Retinal pigment epithelial cell (primary cell): Measurements from ENCODE around the gene MROH7.

Experiments used
- DNase-seq: peaks from one replicate; pipeline ENCODE4 v3.0.0-alpha.2; 2010; ENCODE audit warnings: low read depth
- H3K4me3 ChIP-seq: 2 replicates; pipeline ENCODE4 v1.5.1; 2011; ENCODE audit warnings: mild to moderate bottlenecking, low read length, control low read depth, moderate library complexity
- TF ChIP-seq, protein P1 (sequence below): conservative IDR thresholded peaks from 2 replicates; pipeline ENCODE4 v1.5.1; 2011; ENCODE audit warnings: low read depth, low read length, control low read depth, inconsistent platforms

Gene MROH7

DNA sequence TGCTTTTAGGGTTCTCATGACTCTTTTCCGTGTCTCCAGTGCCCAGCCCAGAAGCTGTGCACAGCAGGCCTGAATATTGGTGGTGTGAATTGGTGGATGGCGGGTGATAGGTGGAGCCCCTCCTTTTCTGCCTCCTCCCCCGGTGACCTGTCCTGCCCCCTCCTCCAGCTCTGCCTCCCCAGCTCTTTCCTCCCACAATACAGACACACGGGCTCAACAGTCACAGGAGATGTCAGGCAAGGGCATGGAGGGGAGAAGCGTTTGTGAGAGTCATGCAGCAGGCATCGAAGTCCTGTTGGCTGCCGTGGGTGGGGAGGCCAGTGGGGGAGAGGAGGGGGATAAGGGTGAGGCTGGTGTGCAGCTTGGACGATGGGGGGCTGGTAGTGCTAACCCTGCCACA lies 56.8 kb downstream of the MROH7 start:
- H3K4me3 ChIP-seq: no peak overlapping the region
- TF ChIP-seq, protein P1, sequence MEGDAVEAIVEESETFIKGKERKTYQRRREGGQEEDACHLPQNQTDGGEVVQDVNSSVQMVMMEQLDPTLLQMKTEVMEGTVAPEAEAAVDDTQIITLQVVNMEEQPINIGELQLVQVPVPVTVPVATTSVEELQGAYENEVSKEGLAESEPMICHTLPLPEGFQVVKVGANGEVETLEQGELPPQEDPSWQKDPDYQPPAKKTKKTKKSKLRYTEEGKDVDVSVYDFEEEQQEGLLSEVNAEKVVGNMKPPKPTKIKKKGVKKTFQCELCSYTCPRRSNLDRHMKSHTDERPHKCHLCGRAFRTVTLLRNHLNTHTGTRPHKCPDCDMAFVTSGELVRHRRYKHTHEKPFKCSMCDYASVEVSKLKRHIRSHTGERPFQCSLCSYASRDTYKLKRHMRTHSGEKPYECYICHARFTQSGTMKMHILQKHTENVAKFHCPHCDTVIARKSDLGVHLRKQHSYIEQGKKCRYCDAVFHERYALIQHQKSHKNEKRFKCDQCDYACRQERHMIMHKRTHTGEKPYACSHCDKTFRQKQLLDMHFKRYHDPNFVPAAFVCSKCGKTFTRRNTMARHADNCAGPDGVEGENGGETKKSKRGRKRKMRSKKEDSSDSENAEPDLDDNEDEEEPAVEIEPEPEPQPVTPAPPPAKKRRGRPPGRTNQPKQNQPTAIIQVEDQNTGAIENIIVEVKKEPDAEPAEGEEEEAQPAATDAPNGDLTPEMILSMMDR: no peak

DNA sequence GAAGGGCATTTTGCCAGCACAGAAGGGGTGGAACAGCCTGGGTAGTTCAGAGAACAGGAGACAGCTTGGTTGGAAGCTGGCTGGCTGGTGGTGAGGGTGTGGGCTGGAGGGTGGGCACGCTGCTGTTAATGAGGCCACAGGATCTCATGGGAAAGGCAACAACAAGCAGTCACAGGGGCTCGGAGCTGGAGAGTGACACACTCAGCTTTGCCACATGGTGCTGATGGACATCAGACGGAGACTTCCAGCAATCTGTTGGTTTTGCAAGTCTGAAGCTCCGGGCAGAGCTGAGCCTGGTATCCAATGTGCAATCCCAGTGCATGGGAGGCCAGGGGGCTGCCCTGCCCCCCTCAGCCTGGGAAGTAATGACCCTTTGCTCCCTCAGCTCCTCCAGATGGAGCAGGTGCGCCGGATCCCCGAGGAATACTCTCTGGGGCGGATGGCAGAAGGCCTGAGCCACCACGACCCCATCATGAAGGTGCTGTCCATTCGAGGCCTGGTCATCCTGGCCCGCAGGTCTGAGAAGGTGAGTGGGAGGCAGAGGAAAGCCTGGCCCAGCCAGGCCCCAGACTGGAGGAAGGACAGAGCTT lies 58.4 kb downstream of the MROH7 start:
- DNase-seq: no peak
- H3K4me3 ChIP-seq: no peak overlapping the region
- TF ChIP-seq, protein P1: no peak

More for the DNA sequence above, 56.8 kb downstream of the MROH7 start:
- DNase-seq: no peak

DNA sequence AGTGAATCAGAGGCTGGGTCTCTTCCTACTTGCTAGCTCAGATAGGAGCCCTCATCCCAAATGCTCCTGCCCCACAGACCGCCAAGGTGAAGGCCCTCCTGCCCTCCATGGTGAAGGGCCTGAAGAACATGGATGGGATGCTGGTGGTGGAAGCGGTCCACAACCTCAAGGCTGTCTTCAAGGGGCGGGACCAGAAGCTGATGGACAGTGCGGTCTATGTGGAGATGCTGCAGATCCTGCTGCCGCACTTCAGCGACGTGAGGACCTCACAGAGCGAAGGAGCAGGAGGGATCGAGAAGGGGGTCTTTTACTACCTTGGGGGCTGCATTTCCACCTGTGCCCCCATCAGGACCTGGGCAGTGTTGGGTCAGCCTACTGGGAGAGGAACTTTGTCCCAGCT lies 59.5 kb downstream of the MROH7 start:
- no peak for DNase-seq
- TF ChIP-seq, protein P1: no peak
- no peak overlapping the region for H3K4me3 ChIP-seq

DNA sequence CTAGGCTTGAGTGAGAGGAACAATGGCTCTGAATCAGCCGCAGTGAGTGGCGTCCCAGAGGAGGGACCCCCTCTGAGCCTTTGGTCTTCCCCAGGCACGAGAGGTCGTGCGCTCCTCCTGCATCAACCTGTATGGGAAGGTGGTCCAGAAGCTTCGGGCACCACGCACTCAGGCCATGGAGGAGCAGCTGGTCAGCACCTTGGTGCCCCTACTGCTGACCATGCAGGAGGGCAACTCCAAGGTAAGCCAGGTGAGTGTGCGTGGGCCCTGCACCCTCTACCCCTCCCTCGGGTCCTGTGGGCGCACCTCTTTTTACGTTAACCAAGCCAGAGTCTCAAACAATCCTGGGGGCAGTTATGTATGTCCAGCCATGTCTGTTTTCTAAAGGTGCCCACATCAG lies 60.4 kb downstream of the MROH7 start:
- no peak overlapping the region for H3K4me3 ChIP-seq
- TF ChIP-seq, protein P1: no peak
- DNase-seq: no peak

DNA sequence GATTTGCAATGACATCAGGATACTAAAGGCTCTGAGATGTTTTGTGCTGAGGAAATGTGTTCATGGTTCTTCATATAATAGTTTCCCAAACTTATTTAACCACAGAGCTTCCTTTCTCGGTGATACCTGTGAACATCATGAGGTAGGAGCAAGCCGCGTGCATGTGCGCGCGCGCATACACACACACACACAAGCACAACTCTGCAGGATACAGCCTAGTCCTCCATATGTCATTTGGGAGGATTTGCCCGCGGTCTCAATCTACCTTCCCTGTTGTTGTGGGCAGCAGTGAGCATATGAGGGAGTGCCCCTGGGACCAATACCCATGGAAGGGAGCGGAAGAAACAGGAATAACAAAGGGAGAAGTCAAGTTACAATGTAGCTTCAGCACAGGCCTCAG lies 61.9 kb downstream of the MROH7 start:
- DNase-seq: no peak
- no peak overlapping the region for H3K4me3 ChIP-seq
- TF ChIP-seq, protein P1: no peak

DNA sequence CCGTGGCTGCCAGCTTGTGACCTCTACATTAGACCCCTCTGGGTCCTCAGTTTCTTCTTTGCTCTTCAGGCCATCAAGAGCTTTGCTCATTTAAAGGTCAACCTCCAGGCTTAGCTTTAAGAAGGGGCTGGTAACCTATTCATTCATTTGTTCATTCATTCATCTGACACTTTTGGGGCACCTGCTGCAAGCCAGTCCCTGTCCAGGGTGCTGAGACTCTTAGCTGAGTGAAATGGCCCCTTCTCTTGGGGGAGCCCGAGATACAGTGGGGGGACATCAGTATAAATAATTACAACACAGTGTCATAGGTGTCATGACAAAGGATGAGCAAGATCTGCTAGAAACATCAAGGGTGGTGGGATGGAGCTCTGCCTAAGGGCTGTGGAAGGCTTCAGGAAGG lies 63.6 kb downstream of the MROH7 start:
- TF ChIP-seq, protein P1: no peak
- DNase-seq: no peak
- no peak overlapping the region for H3K4me3 ChIP-seq

DNA sequence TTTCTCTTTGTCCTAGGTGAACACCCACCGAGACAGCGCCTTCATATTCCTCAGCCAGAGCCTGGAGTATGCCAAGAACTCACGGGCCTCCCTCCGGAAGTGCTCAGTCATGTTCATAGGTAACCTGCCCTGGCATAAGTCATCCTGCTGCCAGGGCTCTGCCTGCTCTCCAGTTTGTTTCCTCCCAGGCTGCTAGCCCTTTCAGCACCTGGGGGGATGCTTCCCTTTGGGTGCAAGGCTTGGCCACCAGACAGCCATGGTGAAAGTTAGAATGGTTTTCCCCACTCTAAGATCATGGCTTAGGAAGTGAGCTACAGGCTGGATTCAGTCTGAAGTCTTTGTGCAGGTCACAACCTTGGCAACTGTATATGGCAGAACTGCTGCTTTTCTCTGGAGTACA lies 64.8 kb downstream of the MROH7 start:
- TF ChIP-seq, protein P1: no peak
- no peak overlapping the region for H3K4me3 ChIP-seq
- no peak for DNase-seq
